Chondrocyte (in vitro differentiated cells): ENCODE measurements around the gene PDZD4. TPM values are rescaled to one million over a fixed set of nuclear protein-coding genes. Genes with fewer than 3 reads are reported as not detected.

Experiments used
- DNase-seq: peaks from one replicate; pipeline ENCODE4 v3.0.0; 2021; ENCODE audit warnings: mixed read lengths, low spot score
- H3K27ac Mint-ChIP-seq: one replicate; pipeline ENCODE4 v1.8.0; 2021; ENCODE audit warnings: mild to moderate bottlenecking, moderate library complexity, mixed read lengths; ENCODE audit not compliant: unreplicated experiment
- H3K27me3 Mint-ChIP-seq: 2 replicates; pipeline ENCODE4 v1.8.0; 2021; ENCODE audit warnings: low read depth, mixed read lengths
- H3K36me3 Mint-ChIP-seq: 2 replicates; pipeline ENCODE4 v1.8.0; 2021; ENCODE audit warnings: low read depth, mixed read lengths
- H3K4me1 Mint-ChIP-seq: 2 replicates; pipeline ENCODE4 v1.8.0; 2021; ENCODE audit warnings: low read depth, mild to moderate bottlenecking, mixed read lengths
- H3K4me3 Mint-ChIP-seq: one replicate; pipeline ENCODE4 v1.8.0; 2021; ENCODE audit warnings: mild to moderate bottlenecking, moderate library complexity, mixed read lengths; ENCODE audit not compliant: unreplicated experiment
- H3K9me3 Mint-ChIP-seq: 2 replicates; pipeline ENCODE4 v1.8.0; 2021; ENCODE audit warnings: low read depth, mixed read lengths
- total RNA-seq: library from RNA; stranded (reverse); gene quantifications from 3 replicates; pipeline ENCODE4 v1.2.1, GENCODE V29; 2021
- TF ChIP-seq, protein P1 (sequence below): fragments of 200-600 bp; sonication (generic); IDR thresholded peaks from 2 replicates; pipeline ENCODE4 v1.5.0; 2021; ENCODE audit warnings: antibody characterized with exemption, mild to moderate bottlenecking, moderate library complexity

PDZD4 gene
- total RNA-seq, 1 donor from 2014 or later: 24.8 TPM

DNA sequence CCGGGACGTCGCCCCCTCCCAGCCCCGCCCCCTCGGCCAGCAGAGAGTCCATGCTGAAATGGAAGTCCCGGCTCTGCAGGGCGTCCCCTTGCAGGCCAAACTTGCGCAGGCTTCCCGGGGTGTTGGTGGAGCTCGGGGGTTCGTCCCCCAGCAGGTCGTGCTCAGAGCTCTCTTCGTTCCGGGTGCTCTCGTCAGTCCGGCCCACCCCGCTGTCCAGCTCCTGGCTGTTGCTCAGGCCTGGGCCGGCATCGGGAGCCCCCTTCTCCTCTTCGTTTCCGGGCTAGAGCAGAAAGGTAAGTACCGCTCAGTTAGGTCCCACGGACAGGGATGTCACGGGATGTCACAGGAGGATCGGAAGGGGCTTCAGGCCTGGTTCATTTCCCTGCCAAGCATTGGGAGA, 25.7 kb downstream of the PDZD4 start:
- Mint-ChIP-seq H3K36me3 (peaks cover 2% of the 10 kb centered on the region), H3K9me3 (peaks cover 7% of the 10 kb centered on the region), H3K4me3 (no peak overlapping the region), H3K4me1 (no peaks in the 10 kb centered on the region), H3K27me3 (no peaks in the 10 kb centered on the region), H3K27ac (no peak overlapping the region)
- TF ChIP-seq, protein P1, sequence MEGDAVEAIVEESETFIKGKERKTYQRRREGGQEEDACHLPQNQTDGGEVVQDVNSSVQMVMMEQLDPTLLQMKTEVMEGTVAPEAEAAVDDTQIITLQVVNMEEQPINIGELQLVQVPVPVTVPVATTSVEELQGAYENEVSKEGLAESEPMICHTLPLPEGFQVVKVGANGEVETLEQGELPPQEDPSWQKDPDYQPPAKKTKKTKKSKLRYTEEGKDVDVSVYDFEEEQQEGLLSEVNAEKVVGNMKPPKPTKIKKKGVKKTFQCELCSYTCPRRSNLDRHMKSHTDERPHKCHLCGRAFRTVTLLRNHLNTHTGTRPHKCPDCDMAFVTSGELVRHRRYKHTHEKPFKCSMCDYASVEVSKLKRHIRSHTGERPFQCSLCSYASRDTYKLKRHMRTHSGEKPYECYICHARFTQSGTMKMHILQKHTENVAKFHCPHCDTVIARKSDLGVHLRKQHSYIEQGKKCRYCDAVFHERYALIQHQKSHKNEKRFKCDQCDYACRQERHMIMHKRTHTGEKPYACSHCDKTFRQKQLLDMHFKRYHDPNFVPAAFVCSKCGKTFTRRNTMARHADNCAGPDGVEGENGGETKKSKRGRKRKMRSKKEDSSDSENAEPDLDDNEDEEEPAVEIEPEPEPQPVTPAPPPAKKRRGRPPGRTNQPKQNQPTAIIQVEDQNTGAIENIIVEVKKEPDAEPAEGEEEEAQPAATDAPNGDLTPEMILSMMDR: no peak
- DNase-seq: no peak

DNA sequence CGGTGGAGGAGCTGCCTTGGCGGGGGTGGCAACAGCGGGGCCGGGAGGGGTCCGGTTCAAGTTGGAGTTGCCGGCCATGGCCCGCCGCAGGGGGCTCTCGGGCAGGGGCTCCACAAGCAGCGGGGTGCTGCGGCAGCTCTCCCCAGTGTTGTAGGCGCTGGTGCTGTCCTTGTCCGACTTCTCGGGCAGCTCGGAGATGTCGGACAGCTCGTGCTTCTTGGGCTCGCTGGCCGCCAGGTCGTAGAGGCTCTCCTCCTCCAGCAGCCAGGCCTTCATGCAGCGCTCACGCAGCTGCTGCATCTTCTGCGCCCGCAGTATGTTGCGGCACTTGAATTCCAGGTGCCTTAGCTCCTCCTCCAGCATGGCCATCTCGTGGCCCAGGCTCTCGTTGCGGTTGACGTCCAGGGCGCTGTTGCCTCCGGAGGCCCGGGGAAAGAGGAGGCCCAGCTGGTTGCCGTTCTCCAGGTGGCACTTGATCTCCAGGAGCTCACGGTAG, 26.2 kb downstream of the PDZD4 start:
- no peak overlapping the region for H3K27ac Mint-ChIP-seq
- no peak for DNase-seq
- H3K36me3 Mint-ChIP-seq: peaks cover 2% of the 10 kb centered on the region
- H3K4me3 Mint-ChIP-seq: no peak overlapping the region
- TF ChIP-seq, protein P1: no peak
- H3K4me1 Mint-ChIP-seq: no peaks in the 10 kb centered on the region
- H3K27me3 Mint-ChIP-seq: no peaks in the 10 kb centered on the region
- peaks cover 7% of the 10 kb centered on the region for H3K9me3 Mint-ChIP-seq

DNA sequence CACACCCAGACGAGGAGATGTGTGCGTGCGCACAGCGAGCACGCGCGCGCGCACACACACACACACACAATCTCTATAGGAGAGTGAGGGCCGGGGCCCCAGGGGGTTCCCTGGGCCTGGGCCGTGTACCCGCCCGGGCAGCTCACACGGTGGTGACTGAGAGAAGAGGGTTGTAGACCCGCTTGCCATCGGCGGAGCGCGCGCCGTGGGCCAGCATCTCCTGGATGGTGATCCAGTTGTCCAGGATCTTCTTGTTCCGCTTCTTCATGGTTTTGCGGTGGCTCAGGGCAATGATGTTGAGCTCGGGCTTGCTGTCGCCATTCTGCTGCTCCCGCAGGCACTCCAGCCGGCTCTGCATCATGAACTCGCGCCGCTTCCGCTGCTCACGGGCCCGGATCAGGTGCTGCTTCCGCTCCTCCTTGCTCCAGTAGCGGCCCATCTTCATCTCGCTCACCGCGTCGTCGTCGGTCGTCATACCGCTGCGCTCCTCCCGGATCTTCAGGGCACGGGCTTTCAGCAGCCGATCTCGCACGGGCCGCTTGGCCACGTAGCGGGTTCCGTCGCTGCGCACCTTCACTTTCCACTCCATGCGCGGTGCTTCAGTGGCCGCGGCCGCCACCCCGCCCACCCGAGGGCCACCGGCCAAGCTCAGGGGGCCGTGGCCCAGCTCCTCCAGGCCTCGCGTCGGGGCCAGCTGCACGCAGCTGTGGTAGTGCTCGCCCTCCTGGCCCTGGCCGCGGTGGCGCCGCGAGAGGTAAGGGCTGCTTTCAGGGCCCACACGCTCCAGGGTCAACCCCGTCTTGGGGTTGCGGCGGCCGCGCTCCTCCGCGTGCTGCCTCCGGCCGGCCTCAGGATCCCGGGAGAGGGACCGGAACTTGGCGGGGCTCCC, 26.9 kb downstream of the PDZD4 start:
- TF ChIP-seq, protein P1: no peak
- H3K9me3 Mint-ChIP-seq: peaks cover 3% of the 10 kb centered on the region
- no peak overlapping the region for H3K27ac Mint-ChIP-seq
- H3K27me3 Mint-ChIP-seq: no peaks in the 10 kb centered on the region
- H3K36me3 Mint-ChIP-seq: peaks cover 2% of the 10 kb centered on the region
- no peak for DNase-seq
- no peak overlapping the region for H3K4me3 Mint-ChIP-seq
- no peaks in the 10 kb centered on the region for H3K4me1 Mint-ChIP-seq

DNA sequence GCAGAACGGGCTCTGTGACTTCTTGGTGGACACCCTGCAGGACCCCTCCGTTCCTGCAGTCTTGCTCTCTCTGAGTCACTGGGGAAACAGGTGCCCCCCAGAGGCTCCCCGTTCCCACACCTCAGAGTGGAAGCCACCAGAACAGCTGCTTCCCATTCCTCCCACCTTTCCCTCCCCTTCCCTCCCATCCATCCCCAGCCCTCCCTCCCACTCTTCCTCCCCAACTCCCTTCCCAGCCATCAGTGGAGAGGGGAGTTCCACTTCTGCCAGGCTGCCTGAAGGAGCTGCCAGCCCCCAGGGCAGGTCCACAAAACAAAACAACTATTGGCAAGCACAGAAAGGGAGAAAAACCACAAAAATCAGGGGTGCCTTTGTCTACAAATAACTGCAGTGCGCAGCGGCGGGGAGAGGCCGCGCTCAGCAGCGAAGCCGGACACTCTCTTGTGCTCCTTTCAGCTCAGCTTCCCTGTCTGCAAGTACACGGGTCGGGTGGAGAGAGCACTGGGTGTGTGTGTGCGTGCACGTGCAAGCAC, 27.8 kb downstream of the PDZD4 start:
- H3K4me3 Mint-ChIP-seq: no peak overlapping the region
- no peak overlapping the region for H3K27ac Mint-ChIP-seq
- no peaks in the 10 kb centered on the region for H3K36me3 Mint-ChIP-seq
- H3K9me3 Mint-ChIP-seq: no peaks in the 10 kb centered on the region
- TF ChIP-seq, protein P1: no peak
- H3K4me1 Mint-ChIP-seq: no peaks in the 10 kb centered on the region
- no peaks in the 10 kb centered on the region for H3K27me3 Mint-ChIP-seq
- no peak for DNase-seq

DNA sequence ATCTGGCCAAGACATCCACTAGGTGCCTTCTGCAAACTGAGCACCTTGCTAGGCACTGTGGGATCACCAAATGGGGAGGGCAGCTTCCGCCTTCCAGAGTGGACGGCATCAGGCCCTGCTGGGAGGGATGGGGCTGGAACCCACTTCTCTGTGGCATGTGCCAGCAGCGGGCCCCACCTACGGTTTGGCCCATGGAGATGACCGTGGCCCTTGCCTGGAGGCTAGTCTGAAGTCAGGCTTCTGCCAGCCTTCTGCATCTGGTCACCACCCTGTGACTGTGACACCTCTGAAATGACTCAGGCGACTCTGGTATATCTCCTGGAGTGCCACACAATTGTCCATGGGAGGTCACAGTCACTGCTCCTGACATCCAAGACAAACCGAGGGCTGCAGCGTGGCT, 28.7 kb downstream of the PDZD4 start:
- no peak for DNase-seq
- H3K9me3 Mint-ChIP-seq: no peaks in the 10 kb centered on the region
- no peak overlapping the region for H3K27ac Mint-ChIP-seq
- TF ChIP-seq, protein P1: no peak
- H3K4me3 Mint-ChIP-seq: no peak overlapping the region
- H3K36me3 Mint-ChIP-seq: no peaks in the 10 kb centered on the region
- H3K4me1 Mint-ChIP-seq: no peaks in the 10 kb centered on the region
- no peaks in the 10 kb centered on the region for H3K27me3 Mint-ChIP-seq
